NT2/D1 (cell line): ENCODE data around the gene NEGR1.

ENCODE experiments used
- SUZ12 ChIP-seq: IDR thresholded peaks from 2 replicates; pipeline ENCODE4 v1.6.1; 2011; ENCODE audit not compliant: insufficient read length, insufficient read depth; ENCODE audit errors: extremely low read depth
- YY1 ChIP-seq: IDR thresholded peaks from 2 replicates; pipeline ENCODE4 v1.6.1; 2011; ENCODE audit not compliant: insufficient read length, insufficient read depth
- ZNF274 ChIP-seq: IDR thresholded peaks from 2 replicates; pipeline ENCODE4 v1.6.1; 2011; ENCODE audit warnings: mild to moderate bottlenecking, low read depth, low read length

- no peak for TF ChIP-seq SUZ12
- no peak for TF ChIP-seq ZNF274
- TF ChIP-seq YY1: no peak
These were observed 295.2 kb downstream of the NEGR1 start for GRCh38 chr1:71987181-71987580.
